AG08396 (cell line): ENCODE data around the gene SF3B3.
A peak's percentile ranks its signal among the peaks of the same experiment; 100 is the strongest.
"Not testable (repeated sequence)": the region's sequence is repeated elsewhere in the genome, so short reads cannot be mapped to it uniquely, and the experiment has no call there.

Experiments used
- DNase-seq: peaks from one replicate; pipeline ENCODE4 v3.0.0; 2012; ENCODE audit warnings: low spot score, mixed read lengths

Gene SF3B3

DNA sequence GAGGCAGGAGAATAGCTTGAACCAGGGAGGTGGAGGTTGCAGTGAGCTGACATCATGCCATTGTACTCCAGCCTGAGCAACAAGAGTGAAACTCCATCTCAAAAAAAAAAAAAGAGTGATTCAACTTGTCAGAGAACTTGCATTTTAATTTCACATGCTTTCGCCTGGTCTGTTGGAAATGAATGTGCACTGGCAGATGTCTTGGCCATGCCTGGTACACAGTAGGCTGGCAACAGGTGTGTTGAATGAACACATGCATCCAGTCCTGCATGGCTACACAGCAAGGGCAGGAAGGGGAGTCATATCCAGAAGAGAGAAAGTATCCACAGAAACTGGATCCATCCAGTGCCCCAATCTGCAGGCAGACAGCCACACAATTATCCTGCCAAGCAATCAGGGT is 11.8 kb upstream of the SF3B3 start:
- DNase-seq, result no peak

- DNase-seq, result no peak
Observed at GRCh38 chr16:70512456-70512855, 11.2 kb upstream of the SF3B3 start.

DNA sequence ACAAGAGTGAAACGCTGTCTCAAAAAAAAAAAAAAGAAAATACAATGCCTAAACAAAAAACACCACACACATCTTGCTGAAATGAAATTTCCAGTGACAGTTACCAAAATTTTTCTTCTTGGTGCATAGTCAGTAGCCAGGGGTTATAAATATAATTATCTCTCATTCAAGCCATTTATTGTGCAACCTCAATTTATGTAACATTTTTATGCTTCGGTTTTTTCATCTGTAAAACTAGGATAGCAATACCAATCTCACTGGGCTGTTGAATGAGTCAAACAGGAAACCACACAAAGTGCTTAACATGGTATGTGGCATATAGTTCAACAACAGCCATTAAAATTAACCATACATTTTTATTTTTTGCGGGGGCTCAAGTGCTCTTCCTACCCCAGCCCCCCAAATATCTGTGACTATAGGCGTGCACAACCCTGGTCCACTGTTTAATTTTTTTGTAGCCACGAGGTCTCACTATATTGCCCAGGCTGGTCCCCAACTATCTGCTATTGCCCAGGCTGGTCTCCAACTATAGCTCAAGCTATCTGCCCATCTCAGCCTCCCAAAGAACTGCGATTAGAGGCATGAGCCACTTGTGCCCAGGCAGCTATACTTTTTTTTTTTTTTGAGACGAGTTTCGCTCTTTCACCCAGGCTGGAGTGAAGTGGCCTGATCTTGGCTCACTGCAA is 2.9 kb upstream of the SF3B3 start:
- DNase-seq, result no peak

DNA sequence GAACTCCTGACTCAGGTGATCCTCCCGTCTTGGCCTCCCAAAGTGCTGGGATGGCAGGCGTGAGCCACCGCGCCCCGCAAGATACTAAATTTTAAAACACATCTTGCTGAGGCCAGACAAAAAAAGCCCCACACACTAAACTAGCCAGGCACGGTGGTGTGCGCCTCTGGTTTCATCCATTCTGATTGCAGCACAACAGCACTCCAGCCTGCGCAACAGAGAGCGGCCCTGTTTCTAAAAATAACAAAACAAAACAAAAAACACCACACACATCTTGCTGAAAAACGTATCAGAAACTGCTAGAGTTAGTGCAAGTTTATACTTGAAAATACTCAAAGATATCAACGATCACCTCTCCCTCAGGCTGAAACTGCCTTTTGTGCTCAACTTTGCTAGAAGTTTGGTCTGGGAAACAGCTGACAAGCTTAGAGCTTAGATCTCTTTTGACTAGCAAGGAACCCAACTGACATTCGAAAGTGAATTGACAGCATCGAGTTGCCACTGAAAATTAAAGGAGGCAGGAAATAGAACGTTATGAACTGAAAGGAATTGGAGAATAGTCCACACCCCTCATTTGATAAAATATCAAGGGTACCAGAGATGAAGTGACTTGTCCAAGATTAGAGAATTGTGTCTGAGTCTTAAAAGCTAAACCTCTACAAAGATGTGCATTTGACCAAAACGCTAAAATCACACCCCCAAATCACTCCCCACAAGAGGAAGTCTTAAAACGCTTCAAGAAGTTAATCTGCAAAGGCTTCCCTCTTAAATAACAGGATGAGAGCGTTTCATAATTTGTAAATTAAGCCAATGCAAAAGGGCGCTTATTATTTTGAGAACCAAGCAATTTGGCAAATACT is 1.2 kb upstream of the SF3B3 start:
- no peak for DNase-seq

DNA sequence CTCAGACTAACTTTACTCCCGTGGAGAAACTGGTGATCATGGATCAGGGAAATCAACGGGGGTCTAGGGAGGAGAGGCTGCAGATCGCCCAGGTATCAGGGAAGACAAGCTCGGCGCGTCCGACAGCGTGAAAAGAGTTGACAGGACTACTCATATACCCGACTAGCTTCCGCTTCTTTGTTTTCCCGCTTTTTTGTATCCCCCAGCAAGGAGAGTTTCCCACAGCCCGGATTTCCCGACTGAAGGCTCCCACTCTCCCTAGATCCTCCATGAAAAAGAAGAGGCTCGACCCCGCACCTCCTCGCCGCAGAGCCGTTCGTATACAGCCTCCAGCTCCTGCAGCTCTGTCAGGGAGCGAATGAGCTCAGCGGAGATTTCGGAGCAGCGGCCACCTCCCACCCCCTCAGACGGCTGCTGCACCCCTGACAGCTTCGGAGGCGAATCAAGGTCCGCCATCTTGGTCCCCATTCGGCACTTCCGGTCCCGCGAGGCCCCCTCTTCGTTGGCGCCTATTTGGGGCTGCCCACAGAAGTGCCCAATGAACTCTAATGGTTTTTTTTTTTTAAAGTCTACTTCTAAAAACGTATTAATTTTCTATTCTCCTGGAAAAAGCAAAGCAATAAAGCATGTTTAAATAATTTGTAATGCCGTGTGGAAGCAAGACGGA is 407 bp upstream of the SF3B3 start, which contains the start of gene COG4:
TSS of gene COG4 (minus strand) at position 479 of the 667 bp plus-strand sequence. CDS start at position 468, 11 bp downstream.
- peak; percentile 88 for DNase-seq

- DNase-seq, result not testable (repeated sequence)
Observed at GRCh38 chr16:70524399-70524825, 796 bp downstream of the SF3B3 start.

GRCh38 chr16:70526403-70526802 is 2.8 kb downstream of the SF3B3 start:
- DNase-seq, result no peak

- no peak for DNase-seq
Observed at GRCh38 chr16:70527315-70527996, 3.8 kb downstream of the SF3B3 start.

- peak; percentile 52 for DNase-seq
Observed at GRCh38 chr16:70529051-70529777, 5.6 kb downstream of the SF3B3 start.

GRCh38 chr16:70529954-70530353 is 6.3 kb downstream of the SF3B3 start:
- not testable (repeated sequence) for DNase-seq

DNA sequence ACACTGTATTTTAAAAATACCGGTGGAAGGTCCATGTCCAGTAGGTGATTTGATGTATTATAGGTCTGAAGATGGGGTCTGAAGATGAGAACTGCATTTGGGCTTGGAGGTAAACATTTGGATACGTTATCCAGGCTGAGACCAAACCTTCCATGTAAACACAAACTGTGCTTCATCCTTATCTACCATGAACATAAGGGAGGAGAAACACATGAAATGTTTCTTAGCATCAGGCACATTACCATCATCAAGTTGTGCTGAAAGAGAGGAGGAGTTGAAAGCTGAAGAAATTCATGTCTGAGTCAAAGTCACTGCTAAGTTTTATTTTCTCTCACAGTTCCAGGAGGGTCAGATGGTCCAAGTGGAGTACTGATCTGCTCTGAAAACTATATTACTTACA is 11.4 kb downstream of the SF3B3 start:
- DNase-seq, result no peak

- DNase-seq, result no peak
Observed at GRCh38 chr16:70540994-70541393, 17.4 kb downstream of the SF3B3 start.

- DNase-seq, result no peak
Observed at GRCh38 chr16:70544548-70544947, 20.9 kb downstream of the SF3B3 start.

DNA sequence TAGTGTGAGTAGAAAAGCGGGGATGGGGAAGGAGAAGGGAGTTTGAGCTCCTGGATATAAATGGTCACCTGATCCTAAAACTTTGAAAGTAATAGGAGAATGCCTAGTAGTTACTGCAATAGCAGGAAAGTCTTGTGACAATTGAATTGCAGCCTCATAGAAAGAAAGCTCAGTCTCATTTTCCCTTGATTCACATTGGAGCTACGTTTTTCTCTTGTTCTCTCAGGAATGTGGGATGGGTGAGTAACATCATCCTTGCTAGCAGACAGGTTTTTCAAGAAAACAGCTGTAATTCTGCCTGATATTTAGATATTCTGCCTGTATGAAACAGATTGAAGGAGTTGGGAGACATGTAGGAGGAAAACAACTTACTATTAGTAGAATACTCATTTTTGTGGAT is 25.3 kb downstream of the SF3B3 start:
- DNase-seq, result no peak

- DNase-seq, result no peak
Observed at GRCh38 chr16:70550082-70550481, 26.5 kb downstream of the SF3B3 start.

DNA sequence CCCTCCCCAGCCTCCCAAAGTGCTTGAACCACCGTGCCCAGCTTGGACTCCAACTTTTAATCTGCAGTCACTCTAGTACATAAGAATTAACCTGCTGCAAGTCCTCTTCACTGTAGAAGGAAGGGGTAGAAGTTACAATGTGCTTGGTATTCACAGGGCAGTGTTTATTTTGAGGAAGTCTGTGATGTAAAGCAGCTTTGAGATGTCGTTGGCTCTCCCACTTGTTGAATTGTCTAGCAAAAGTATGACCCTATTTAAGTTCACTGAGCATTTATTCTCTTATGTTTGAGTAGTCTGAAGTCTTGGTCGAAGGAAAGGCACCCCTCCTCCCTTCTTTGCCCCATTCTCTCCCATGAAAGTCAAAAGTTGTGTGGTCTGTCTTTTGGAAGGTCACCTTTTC is 28.2 kb downstream of the SF3B3 start:
- no peak for DNase-seq

DNA sequence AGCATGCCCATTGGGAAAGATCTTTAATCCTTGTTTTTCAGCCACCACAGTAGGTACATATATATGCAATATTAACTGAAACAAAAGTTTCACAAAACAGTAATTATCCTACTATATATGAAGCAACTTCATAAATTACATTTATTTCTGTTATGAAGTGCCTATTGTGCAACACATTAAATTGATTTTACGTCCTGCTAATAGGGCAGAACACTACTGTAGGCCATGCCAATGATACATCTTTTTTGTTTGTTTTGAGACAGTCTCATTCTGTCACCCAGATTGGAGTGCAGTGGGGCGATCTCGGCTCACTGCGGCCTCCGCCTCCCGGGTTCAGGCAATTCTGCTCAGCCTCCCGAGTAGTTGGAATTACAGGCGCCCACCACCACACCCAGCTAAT is 29.1 kb downstream of the SF3B3 start:
- no peak for DNase-seq

- peak; percentile 71 for DNase-seq
Observed at GRCh38 chr16:70553645-70554044, 30.0 kb downstream of the SF3B3 start.

- DNase-seq, result no peak
Observed at GRCh38 chr16:70556063-70556462, 32.4 kb downstream of the SF3B3 start.

- DNase-seq, result no peak
Observed at GRCh38 chr16:70561623-70562022, 38.0 kb downstream of the SF3B3 start.

DNA sequence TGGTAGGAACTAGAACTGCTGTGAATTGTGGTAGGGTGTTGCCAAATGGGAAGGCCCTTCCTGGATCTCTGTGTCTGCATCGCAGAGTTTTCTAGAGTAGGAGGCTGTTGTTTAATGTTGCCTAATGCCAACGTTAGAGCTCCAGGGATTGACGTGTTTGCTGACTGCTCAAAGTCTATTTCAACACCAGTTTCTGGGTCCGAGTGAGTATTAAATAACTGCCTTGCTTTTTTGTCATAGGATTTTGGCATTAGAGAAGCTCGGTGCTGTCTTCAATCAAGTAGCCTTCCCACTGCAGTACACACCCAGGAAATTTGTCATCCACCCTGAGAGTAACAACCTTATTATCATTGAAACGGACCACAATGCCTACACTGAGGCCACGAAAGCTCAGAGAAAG is 40.0 kb downstream of the SF3B3 start:
- no peak for DNase-seq
